HG02852 (cell line): Measurements from ENCODE around the gene LRRC66.

Experiments
- ATAC-seq: cut with Tn5 transposase; IDR thresholded peaks from one replicate; pipeline ENCODE4 v1.9.1; 2021; ENCODE audit warnings: mild to moderate bottlenecking, moderate library complexity; ENCODE audit not compliant: unreplicated experiment

LRRC66 gene

DNA sequence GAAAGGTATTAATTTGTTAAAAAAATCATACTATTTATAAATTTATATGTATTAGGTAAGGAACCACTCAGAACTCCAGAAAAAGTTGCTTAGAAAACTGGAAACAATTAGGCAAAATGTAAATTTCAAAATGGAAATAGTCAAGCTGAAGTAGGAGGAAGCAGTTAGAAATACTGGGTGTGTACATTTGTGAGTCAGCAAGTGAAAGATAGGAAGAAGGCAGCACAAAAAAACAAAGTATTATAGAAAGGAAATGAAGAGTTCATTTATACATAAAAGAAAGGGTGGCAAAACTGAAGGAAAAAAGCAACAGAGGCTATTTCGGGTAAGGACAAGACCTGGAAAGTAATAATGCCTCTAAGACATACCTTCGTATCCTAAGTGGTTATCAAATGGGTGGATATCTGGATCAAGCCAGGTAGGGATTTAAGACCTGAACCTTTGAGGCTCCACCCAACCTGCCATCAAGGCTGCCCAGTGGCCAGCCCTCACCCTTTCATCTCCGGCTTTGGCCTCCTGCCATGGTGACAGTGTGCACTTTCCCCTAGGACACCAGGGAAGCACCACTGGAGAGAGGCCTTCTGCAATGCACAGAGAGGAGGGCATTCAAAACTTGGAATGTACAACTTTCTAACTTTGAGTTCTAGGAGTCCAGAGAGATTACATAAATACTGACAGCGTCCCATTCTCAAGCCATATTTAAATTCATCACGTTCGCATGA, at the start of gene LRRC66:
Gene LRRC66 (minus strand): TSS at position 428 of the 722 bp plus-strand sequence. CDS start 2,750 bp downstream, outside the sequence.
- ATAC-seq = no peak

- no peak for ATAC-seq
Observed at GRCh38 chr4:52069571-52069970, 49.4 kb upstream of the LRRC66 start.

- no peak for ATAC-seq
Observed at GRCh38 chr4:52059372-52059771, 39.2 kb upstream of the LRRC66 start.

GRCh38 chr4:52058275-52058674, 38.1 kb upstream of the LRRC66 start:
- no peak for ATAC-seq

- ATAC-seq = no peak
Observed at GRCh38 chr4:52057196-52057595, 37.0 kb upstream of the LRRC66 start.

- ATAC-seq = no peak
Observed at GRCh38 chr4:52054254-52054653, 34.1 kb upstream of the LRRC66 start.

- ATAC-seq = peak; percentile 64
Observed at GRCh38 chr4:52052475-52052780, 32.3 kb upstream of the LRRC66 start.

DNA sequence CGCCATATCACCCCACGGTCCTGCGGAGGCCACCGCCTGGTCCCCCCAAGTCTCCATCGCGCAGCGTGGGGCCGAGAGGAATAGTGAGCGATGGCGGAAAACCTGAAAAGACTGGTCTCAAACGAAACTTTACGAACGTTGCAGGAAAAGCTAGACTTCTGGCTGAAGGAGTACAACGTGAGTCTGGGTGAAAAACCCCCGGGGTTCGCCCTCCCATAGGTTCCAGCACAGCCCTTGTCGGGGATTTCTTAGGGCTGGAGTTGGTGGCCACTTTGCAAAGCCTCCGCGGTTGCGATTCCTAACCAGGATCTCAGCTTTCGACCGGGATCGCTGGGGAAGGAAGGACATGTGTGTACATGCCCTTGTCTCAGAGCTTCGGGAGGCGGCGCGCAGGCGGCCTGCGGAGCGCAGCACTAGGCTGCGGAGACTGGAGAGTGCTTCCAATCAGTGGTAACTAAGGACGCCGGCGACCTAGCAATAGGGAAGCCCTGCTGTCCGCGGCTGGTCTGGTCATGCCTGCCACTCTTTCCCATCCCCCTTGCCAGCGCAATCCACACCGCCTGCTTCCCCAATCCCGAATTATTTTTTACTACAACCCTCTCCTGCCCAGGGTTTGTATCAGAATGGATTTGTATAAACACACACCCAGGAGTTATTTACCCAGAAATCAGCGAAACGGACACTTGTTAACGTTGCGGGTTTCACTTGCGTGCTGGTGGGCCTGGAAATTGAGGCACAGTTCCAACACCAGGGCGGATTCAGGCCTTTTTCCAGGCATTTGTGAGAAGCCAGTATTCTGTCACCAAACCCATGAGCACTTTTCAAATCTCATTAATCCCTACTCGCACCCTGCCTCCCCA, 31.7 kb upstream of the LRRC66 start:
- ATAC-seq = peak; percentile 52

GRCh38 chr4:52051213-52051614, 31.1 kb upstream of the LRRC66 start, which contains the start of gene SPATA18:
Gene SPATA18, plus strand, starts transcription at chr4:52051304. Its CDS starts 401 bp downstream, at chr4:52051705.
- peak; percentile 49 for ATAC-seq

DNA sequence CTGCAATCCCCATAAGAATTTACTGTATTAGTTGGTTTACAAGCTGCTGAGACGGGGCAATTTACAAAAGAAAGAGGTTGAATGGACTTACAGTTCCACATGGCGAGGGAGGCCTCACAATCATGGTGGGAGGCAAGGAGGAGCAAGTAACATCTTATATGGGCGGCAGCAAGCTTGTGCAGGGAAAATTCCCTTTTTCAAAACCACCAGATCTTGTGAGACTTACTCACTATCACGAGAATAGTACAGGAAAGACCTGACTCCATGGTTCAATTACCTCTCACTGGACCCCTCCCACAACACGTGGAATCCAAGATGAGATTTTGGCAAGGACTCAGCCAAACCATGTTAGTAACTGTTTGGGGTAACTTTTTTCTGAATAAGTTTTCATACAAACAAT, 29.1 kb upstream of the LRRC66 start:
- ATAC-seq = no peak

- ATAC-seq = no peak
Observed at GRCh38 chr4:52045028-52045427, 24.9 kb upstream of the LRRC66 start.

DNA sequence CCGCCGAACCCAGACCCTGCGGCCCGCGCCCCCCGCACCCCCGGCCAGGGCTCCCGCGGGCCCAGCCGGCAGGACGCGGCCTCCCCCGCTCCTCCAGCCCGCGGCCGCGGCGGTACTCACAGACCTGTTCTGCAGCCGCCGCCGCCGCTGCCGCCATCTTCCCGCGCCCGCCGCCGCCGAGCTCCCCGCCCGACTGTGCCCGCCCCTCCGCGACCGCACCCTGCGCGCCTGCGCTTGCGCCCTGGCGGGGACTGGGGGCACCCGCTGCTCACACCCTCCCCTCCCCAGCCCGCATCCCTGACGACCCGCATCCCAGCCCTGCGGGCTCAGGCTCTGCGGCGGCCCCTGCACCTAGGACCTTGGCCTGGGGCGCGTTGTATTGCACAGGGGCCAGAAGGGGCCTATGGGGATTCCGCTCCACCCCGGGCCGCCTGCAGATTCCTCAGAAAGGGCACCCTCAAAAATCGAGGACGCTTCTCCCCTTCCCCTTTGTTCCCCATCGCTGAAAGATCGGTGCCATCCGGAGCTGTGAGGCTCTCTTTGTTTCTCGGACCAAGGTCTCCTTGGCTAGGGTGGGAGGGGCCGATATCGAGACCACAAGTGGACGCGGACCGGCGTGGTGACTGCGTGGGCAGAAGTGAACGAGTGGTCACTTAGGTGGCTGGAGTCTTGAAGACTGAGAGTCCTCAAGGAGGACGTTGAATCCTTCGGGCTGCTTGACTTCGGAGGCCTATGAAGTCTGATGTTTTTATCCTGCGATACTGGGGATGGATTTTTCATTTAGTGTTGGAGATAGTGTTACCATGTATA, 18.1 kb upstream of the LRRC66 start, which contains the start of gene SGCB:
Gene SGCB (minus strand): TSS at position 197 of the 810 bp plus-strand sequence. CDS start 40 bp downstream, at position 157.
- peak; percentile 90 for ATAC-seq

DNA sequence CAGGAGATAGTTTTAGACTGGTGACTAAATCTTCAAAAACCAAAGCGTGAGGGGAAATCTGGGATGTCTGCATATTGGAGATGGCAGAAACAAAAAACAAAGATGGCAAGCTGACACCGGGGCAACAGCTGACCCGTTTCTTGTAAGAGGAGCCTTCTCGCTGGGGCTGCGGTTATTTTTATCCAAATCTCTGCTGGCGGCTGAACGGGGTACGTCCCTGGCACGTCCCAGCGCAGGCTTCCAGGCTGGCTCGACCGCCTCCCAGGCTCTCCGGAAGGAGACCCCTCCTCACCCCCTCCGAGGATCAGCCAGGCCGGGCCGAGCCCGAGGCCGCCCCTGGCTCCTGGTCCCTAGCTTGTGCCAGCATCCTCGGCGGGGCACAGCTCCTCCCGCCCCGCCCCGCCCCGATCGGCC, 17.5 kb upstream of the LRRC66 start:
- peak; percentile 55 for ATAC-seq

GRCh38 chr4:52036886-52037530, 16.8 kb upstream of the LRRC66 start:
- ATAC-seq = no peak

DNA sequence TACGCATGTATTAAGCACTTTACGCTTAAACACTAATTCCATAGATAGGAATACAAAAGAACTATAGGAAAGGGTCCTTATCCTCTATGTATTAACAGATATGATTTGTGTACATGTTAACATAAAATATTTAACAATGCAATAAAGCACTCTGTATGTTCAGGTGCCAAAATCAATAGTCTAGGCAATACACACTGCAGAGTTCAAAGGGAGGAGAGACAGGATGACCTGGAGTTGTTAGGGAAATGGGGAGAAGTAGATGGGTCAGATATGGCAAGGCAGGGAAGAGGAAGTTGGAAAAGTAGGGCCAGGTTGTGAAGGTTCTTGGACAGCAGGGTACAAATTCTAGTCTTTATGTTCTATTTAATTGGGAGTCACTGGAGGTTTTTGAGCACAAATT, 15.0 kb upstream of the LRRC66 start:
- ATAC-seq = no peak

- ATAC-seq = no peak
Observed at GRCh38 chr4:52032005-52032404, 11.8 kb upstream of the LRRC66 start.

DNA sequence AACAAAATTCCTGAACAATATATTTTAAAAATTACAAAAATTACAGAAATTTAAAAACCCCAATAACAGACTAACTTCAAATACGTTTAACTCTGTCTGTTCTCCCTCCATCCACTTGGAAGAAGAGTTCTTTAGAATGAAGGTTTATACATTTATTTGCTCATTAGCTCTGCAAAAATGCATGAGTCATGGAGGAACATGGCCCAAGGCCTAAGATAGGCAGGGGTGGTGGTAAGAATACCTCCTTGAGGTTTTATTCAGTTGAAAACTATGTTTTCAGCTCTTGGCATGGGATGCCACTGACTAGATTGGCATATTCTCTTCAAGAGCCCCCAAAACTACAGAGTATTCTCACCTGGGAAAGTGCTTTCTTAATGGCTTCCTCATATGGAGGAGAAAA, 8.8 kb upstream of the LRRC66 start:
- no peak for ATAC-seq

DNA sequence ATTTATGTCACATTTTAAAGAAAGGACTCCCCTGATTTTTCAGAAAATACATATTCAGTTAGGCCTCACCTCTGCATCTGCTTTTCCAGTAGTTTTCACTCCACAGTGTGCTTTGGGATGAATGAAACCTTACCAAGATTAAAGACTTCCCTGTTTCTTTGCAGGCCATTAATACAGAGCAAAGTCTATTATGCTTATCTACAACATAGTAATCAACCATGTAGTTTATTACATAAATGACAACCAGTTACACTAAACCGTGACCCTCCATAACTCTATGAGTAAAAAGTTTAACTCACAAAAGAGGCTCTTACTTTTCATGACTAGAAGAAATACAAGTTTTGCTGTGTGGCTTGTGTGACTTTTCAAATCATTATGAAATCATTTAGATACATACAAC, 2.3 kb downstream of the LRRC66 start:
- no peak for ATAC-seq

DNA sequence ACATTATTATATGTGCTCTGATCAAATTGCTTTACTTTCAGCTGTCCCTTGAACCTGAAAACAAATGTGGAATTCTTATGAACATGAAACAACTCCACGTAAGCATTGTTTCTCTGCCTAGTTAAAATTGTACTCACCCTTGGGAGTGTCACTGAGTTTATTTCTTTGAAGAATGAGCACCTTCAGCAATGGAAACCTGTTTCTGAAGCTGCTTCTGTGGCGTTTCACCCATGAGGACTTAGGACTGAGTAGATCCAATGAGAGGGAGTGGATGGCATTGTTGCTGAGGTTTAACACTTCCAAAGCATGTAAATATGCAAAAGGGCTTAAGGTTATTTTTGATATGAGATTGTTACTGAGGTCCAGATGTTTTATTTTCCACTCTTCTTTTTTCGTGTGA, 3.2 kb downstream of the LRRC66 start:
- no peak for ATAC-seq

GRCh38 chr4:52015366-52015765, 4.8 kb downstream of the LRRC66 start:
- no peak for ATAC-seq

GRCh38 chr4:52014903-52015302, 5.3 kb downstream of the LRRC66 start:
- ATAC-seq = no peak
